Endothelial cell of umbilical vein (primary cell): ENCODE results near the gene SGO1. TPM values are rescaled to one million over a fixed set of nuclear protein-coding genes. Genes with fewer than 3 reads are reported as not detected.

Experiments used
- BruUV-seq: library from RNA; stranded (reverse); fragments of 400-500 nt; replicated peaks from 2 replicates; lab custom pipeline; 2021; lab: Mats Ljungman, UMichigan
- CTCF ChIA-PET: fragments of 300-600, 350-600 bp; sonication (Branson Sonifier 250); formaldehyde crosslinking; loops from one replicate; lab custom pipeline; 2021; ENCODE audit warnings: antibody characterized with exemption, inconsistent platforms; lab: Charles Lee
- POLR2A ChIA-PET: fragments of 300-600, 350-600 bp; sonication (Branson Sonifier 250); formaldehyde crosslinking; loops from one replicate; lab custom pipeline; 2021; ENCODE audit warnings: antibody characterized with exemption, inconsistent platforms; lab: Charles Lee
- DNase-seq: peaks from one replicate; pipeline ENCODE4 v3.0.0-alpha.2; 2011; ENCODE audit warnings: low read depth, low spot score
- FAIRE-seq: peaks from 2 replicates; lab custom pipeline; 2011; peaks lifted over from hg19 to GRCh38; lab: Jason Lieb, UNC
- H2AFZ ChIP-seq: 2 replicates; pipeline ENCODE4 v1.6.0; 2012; ENCODE audit warnings: low read depth, low read length, control low read depth, inconsistent platforms
- H3K27ac ChIP-seq: 2 replicates; pipeline ENCODE4 v1.5.1; 2011; ENCODE audit warnings: low read depth, mild to moderate bottlenecking, control low read depth, low read length, moderate library complexity; ENCODE audit not compliant: insufficient read depth
- H3K27me3 ChIP-seq, 2 experiments: 2 replicates each; pipeline versions ENCODE4 v1.6.0 to v1.6.1; 2011; ENCODE audit warnings: low read length in 2 of 2, mixed read lengths in 1 of 2; ENCODE audit not compliant: control insufficient read depth in 2 of 2, insufficient read depth in 2 of 2
- H3K36me3 ChIP-seq, 2 experiments: 2 replicates in 1 of 2; 3 replicates in 1 of 2; pipeline ENCODE4 v1.5.1; 2011; ENCODE audit warnings: low read length in 2 of 2, mild to moderate bottlenecking in 1 of 2, moderate library complexity in 1 of 2; ENCODE audit not compliant: control insufficient read depth in 2 of 2, insufficient read depth in 2 of 2; ENCODE audit errors: extremely low read depth in 1 of 2
- H3K4me1 ChIP-seq: 3 replicates; pipeline ENCODE4 v1.5.1; 2011; ENCODE audit warnings: mild to moderate bottlenecking, low read length; ENCODE audit not compliant: control insufficient read depth, insufficient read depth; ENCODE audit errors: extremely low read depth
- H3K4me2 ChIP-seq: 2 replicates; pipeline ENCODE4 v1.6.1; 2011; ENCODE audit warnings: low read length, control low read depth, mixed read lengths; ENCODE audit not compliant: insufficient read depth
- H3K4me3 ChIP-seq, 3 experiments: fragments of 200-600 bp in 1 of 3; sonication (generic), shearing (Covaris generic) in 1 of 3; replicated peaks in 1 of 3; 2 replicates each; pipeline ENCODE4 v1.5.1; 2011 to 2016; ENCODE audit warnings: control low read depth in 3 of 3, low read length in 3 of 3, mild to moderate bottlenecking in 2 of 3, inconsistent platforms in 1 of 3, low read depth in 1 of 3, moderate library complexity in 1 of 3; ENCODE audit not compliant: insufficient read depth in 1 of 3
- H3K79me2 ChIP-seq: 2 replicates; pipeline ENCODE4 v1.6.0; 2012; ENCODE audit warnings: low read length, inconsistent platforms; ENCODE audit not compliant: control insufficient read depth, insufficient read depth
- H3K9ac ChIP-seq: replicated peaks from 2 replicates; pipeline ENCODE3; 2011; ENCODE audit warnings: low read length, control low read depth; ENCODE audit not compliant: insufficient read depth; ENCODE audit errors: extremely low read depth
- H3K9me1 ChIP-seq: replicated peaks from 3 replicates; pipeline ENCODE4 v1.6.0; 2011; ENCODE audit warnings: mild to moderate bottlenecking, low read length; ENCODE audit not compliant: control insufficient read depth, insufficient read depth; ENCODE audit errors: extremely low read depth
- H3K9me3 ChIP-seq: replicated peaks from 2 replicates; pipeline ENCODE4 v1.5.1; 2012; ENCODE audit warnings: low read length, inconsistent platforms; ENCODE audit not compliant: control insufficient read depth, insufficient read depth
- H4K20me1 ChIP-seq: replicated peaks from 2 replicates; pipeline ENCODE3; 2011; ENCODE audit warnings: mild to moderate bottlenecking, low read length; ENCODE audit not compliant: control insufficient read depth, insufficient read depth; ENCODE audit errors: extremely low read depth
- CTCF ChIP-seq, 2 donors: IDR thresholded peaks; 1 replicate in 1 of 2; 2 replicates in 1 of 2; pipeline ENCODE4 v1.5.1; 2011; ENCODE audit warnings: low read length in 2 of 2, mild to moderate bottlenecking in 2 of 2, moderate library complexity in 2 of 2, control low read depth in 1 of 2, inconsistent platforms in 1 of 2, low read depth in 1 of 2; ENCODE audit not compliant: insufficient read depth in 1 of 2; ENCODE audit errors: extremely low read depth in 1 of 2
- EZH2 ChIP-seq: IDR thresholded peaks from 2 replicates; pipeline ENCODE4 v1.6.1; 2012; ENCODE audit warnings: borderline replicate concordance, low read depth, mild to moderate bottlenecking, moderate library complexity, low read length, inconsistent platforms; ENCODE audit not compliant: severe bottlenecking
- FOS ChIP-seq: IDR thresholded peaks from 2 replicates; pipeline ENCODE4 v1.6.1; 2011; ENCODE audit warnings: mild to moderate bottlenecking, low read length, moderate library complexity, borderline replicate concordance; ENCODE audit not compliant: insufficient read depth
- GATA2 ChIP-seq: IDR thresholded peaks from 2 replicates; pipeline ENCODE4 v1.7.0; 2011; ENCODE audit warnings: low read depth, mild to moderate bottlenecking, moderate library complexity, mixed read lengths, low read length; ENCODE audit not compliant: insufficient read length, insufficient read depth
- JUN ChIP-seq: IDR thresholded peaks from 2 replicates; pipeline ENCODE4 v1.6.1; 2011; ENCODE audit warnings: borderline replicate concordance, low read depth; ENCODE audit not compliant: insufficient read length, insufficient read depth
- MAX ChIP-seq: IDR thresholded peaks from 2 replicates; pipeline ENCODE4 v1.6.1; 2011; ENCODE audit not compliant: insufficient read depth, insufficient read length
- POLR2A ChIP-seq: IDR thresholded peaks from 2 replicates; pipeline ENCODE4 v1.6.1; 2012; ENCODE audit warnings: low read depth, mild to moderate bottlenecking, control low read depth, low read length
- dilution Hi-C: fragments of 300-500 bp; cut with MboI; formaldehyde crosslinking; loops from one replicate; pipeline ENCODE4 v1.15.0; 2019; ENCODE audit warnings: low sequenced_read_pairs; ENCODE audit not compliant: extremely low pct_ligation_motif_present
- intact Hi-C: fragments of 100-400 bp; cut with micrococcal nuclease; formaldehyde crosslinking; loops from one replicate; pipeline ENCODE4 v1.10.0; 2022
- polyA plus RNA-seq, 4 experiments: library from polyadenylated mRNA; depleted of rRNA in 3 of 4; stranded (reverse) in 3 of 4; unstranded in 1 of 4; fragments of >200 nt; gene quantifications; 2 replicates each; pipeline versions ENCODE4 v1.2.1 to v1.2.3, GENCODE V29; 2011 to 2012; ENCODE audit warnings: missing spikeins in 1 of 4
- total RNA-seq: library from RNA; stranded (reverse); gene quantifications from 2 replicates; pipeline ENCODE4 v1.2.3, GENCODE V29; 2021

The SGO1 gene
- total and polyA plus RNA-seq, 2 donors (not counting 3 experiments of a cell fraction or from before 2014, with no cell fraction given): 2.0 to 21.7 TPM

- no peaks in the 10 kb centered on the region for H3K9me3 ChIP-seq
- no peak overlapping the region for H3K9ac ChIP-seq
- dilution Hi-C loops: no loop called here
- DNase-seq (no peak), FAIRE-seq (no peak)
- H3K9me1 ChIP-seq: no peaks in the 10 kb centered on the region
- H2AFZ ChIP-seq: no peak overlapping the region
- H3K36me3 ChIP-seq: no peaks in the 10 kb centered on the region
- ChIA-PET CTCF (interaction anchor here (1.1 to 1.3 kb wide), 2 partner anchors 42 to 1677 kb away, joined by 3 to 4 read pairs; no protein-coding TSS in a partner anchor), POLR2A (no interaction called here)
- H4K20me1 ChIP-seq: no peaks in the 10 kb centered on the region
- no peak overlapping the region for H3K4me3 ChIP-seq
- no peaks in the 10 kb centered on the region for H3K4me1 ChIP-seq
- no TSS peak for BruUV-seq
- H3K79me2 ChIP-seq: no peaks in the 10 kb centered on the region
- TF ChIP-seq EZH2 (no peak), MAX (no peak), CTCF (IDR thresholded peaks at IDR 0.05; ENCODE audit: extremely low read depth in 1 of 2, insufficient read depth in 1 of 2, low read depth in 1 of 2, low read length in 2 of 2) (no peak), POLR2A (no peak), FOS (no peak), JUN (no peak), GATA2 (no peak)
- H3K27me3 ChIP-seq: no peaks in the 10 kb centered on the region
- H3K27ac ChIP-seq: no peak overlapping the region
- no peak overlapping the region for H3K4me2 ChIP-seq
- intact Hi-C loops: no loop called here
Measured at GRCh38 chr3:20218215-20218614, 32.2 kb upstream of the SGO1 start.
